Smooth muscle cell (in vitro differentiated cells): ENCODE data around the gene KBTBD13. TPM values are rescaled to one million over a fixed set of nuclear protein-coding genes. Genes with fewer than 3 reads are reported as not detected.

Experiments
- DNase-seq: peaks from one replicate; lab custom pipeline; 2025; ENCODE audit not compliant: unreplicated experiment; lab: John Stamatoyannopoulos, UW
- H2AFZ ChIP-seq: fragments of 200-600 bp; sonication (generic); 2 replicates; pipeline ENCODE4 v1.6.0; 2016; ENCODE audit warnings: antibody characterized with exemption, low read depth, mild to moderate bottlenecking
- H3F3A ChIP-seq: fragments of 200-600 bp; sonication (generic); 2 replicates; pipeline ENCODE4 v1.6.0; 2017; ENCODE audit warnings: antibody characterized with exemption, low read depth
- H3K27ac ChIP-seq: fragments of 200-600 bp; sonication (generic); 2 replicates; pipeline ENCODE4 v1.5.1; 2016; ENCODE audit warnings: low read depth, mild to moderate bottlenecking
- H3K27me3 ChIP-seq: fragments of 200-600 bp; sonication (generic); 2 replicates; pipeline ENCODE4 v1.6.1; 2016; ENCODE audit warnings: low read depth, mild to moderate bottlenecking
- H3K36me3 ChIP-seq: fragments of 200-600 bp; sonication (generic); 2 replicates; pipeline ENCODE4 v1.5.1; 2016; ENCODE audit warnings: low read depth
- H3K4me1 ChIP-seq: fragments of 200-600 bp; sonication (generic); 2 replicates; pipeline ENCODE4 v1.5.1; 2016; ENCODE audit warnings: low read depth
- H3K4me2 ChIP-seq: fragments of 200-600 bp; sonication (generic); 2 replicates; pipeline ENCODE4 v1.6.0; 2016; ENCODE audit warnings: mild to moderate bottlenecking
- H3K4me3 ChIP-seq: fragments of 200-600 bp; sonication (generic); 2 replicates; pipeline ENCODE4 v1.5.1; 2016; ENCODE audit warnings: mild to moderate bottlenecking
- H3K79me2 ChIP-seq: fragments of 200-600 bp; sonication (generic); 2 replicates; pipeline ENCODE4 v1.6.0; 2016; ENCODE audit warnings: low read depth, mild to moderate bottlenecking
- H3K9ac ChIP-seq: fragments of 200-600 bp; sonication (generic); 2 replicates; pipeline ENCODE4 v1.6.0; 2016; ENCODE audit warnings: low read depth
- H3K9me3 ChIP-seq: fragments of 200-600 bp; sonication (generic); replicated peaks from 2 replicates; pipeline ENCODE4 v1.5.1; 2016; ENCODE audit warnings: low read depth
- H4K20me1 ChIP-seq: fragments of 200-600 bp; sonication (generic); 2 replicates; pipeline ENCODE4 v1.6.0; 2016; ENCODE audit warnings: low read depth
- CTCF ChIP-seq: fragments of 200-600 bp; sonication (generic); IDR thresholded peaks from 2 replicates; pipeline ENCODE4 v1.5.1; 2017; ENCODE audit warnings: borderline replicate concordance, mild to moderate bottlenecking, antibody characterized with exemption; ENCODE audit not compliant: insufficient read depth, poor library complexity, severe bottlenecking
- WGBS: methylation state at CpG from one replicate; pipeline ENCODE4 v1.1.7; 2016; ENCODE audit warnings: low lambda C conversion rate; 5-methylcytosine and 5-hydroxymethylcytosine counted together
- polyA plus RNA-seq: library from polyadenylated mRNA; unstranded; fragments of >200 nt; fragmentation: Nextera tagmentation; extraction: Ambion mirVana; gene quantifications from 2 replicates; pipeline ENCODE4 v1.2.1, GENCODE V29; 2016
- total RNA-seq: library from RNA; depleted of rRNA; stranded (reverse); fragments of >200 nt; gene quantifications from 2 replicates; pipeline ENCODE4 v1.2.3, GENCODE V29; 2014

KBTBD13 gene
- total and polyA plus RNA-seq, 2 experiments from 2014 or later: 0.11 TPM; not detected in 1

- 75% methylated on average over 6 of the region's 6 CpGs for WGBS
- H2AFZ ChIP-seq: no peak overlapping the region
- no peaks in the 10 kb centered on the region for H4K20me1 ChIP-seq
- H3K36me3 ChIP-seq: no peaks in the 10 kb centered on the region
- H3F3A ChIP-seq: no peaks in the 10 kb centered on the region
- DNase-seq: no peak
- no peaks in the 10 kb centered on the region for H3K27me3 ChIP-seq
- no peak overlapping the region for H3K27ac ChIP-seq
- no peak overlapping the region for H3K4me3 ChIP-seq
- H3K79me2 ChIP-seq: no peaks in the 10 kb centered on the region
- no peaks in the 10 kb centered on the region for H3K9me3 ChIP-seq
- peaks cover 38% of the 10 kb centered on the region for H3K4me1 ChIP-seq
- H3K9ac ChIP-seq: no peak overlapping the region
- no peak for TF ChIP-seq CTCF
- H3K4me2 ChIP-seq: no peak overlapping the region
Observed at GRCh38 chr15:65086680-65087111, 10.2 kb downstream of the KBTBD13 start.

- Histone ChIP-seq H3K9ac (no peak overlapping the region), H2AFZ (no peak overlapping the region), H3K4me3 (no peak overlapping the region), H3K79me2 (no peaks in the 10 kb centered on the region), H3K4me1 (peaks cover 32% of the 10 kb centered on the region), H4K20me1 (no peaks in the 10 kb centered on the region), H3K27me3 (no peaks in the 10 kb centered on the region), H3K27ac (no peak overlapping the region), H3K4me2 (no peak overlapping the region), H3K9me3 (no peaks in the 10 kb centered on the region), H3F3A (no peaks in the 10 kb centered on the region), H3K36me3 (no peaks in the 10 kb centered on the region)
- no peak for TF ChIP-seq CTCF
- DNase-seq: no peak
- 97% methylated on average over 3 of the region's 3 CpGs for WGBS
Observed at GRCh38 chr15:65087411-65087810, 10.9 kb downstream of the KBTBD13 start.

GRCh38 chr15:65087873-65088642 lies 11.5 kb downstream of the KBTBD13 start:
- Histone ChIP-seq H4K20me1 (no peaks in the 10 kb centered on the region), H3K79me2 (no peaks in the 10 kb centered on the region), H3K36me3 (no peaks in the 10 kb centered on the region), H3K4me1 (peaks cover 25% of the 10 kb centered on the region), H3K9me3 (no peaks in the 10 kb centered on the region), H3F3A (no peaks in the 10 kb centered on the region), H2AFZ (no peak overlapping the region), H3K4me3 (no peak overlapping the region), H3K9ac (no peak overlapping the region), H3K4me2 (no peak overlapping the region), H3K27me3 (no peaks in the 10 kb centered on the region), H3K27ac (no peak overlapping the region)
- 88% methylated on average over 13 of the region's 13 CpGs for WGBS
- TF ChIP-seq CTCF: no peak
- no peak for DNase-seq

- Histone ChIP-seq H3K9me3 (no peaks in the 10 kb centered on the region), H3K4me1 (peaks cover 19% of the 10 kb centered on the region), H3K27me3 (no peaks in the 10 kb centered on the region), H3K79me2 (no peaks in the 10 kb centered on the region), H3K36me3 (no peaks in the 10 kb centered on the region), H3K4me3 (no peak overlapping the region), H3K4me2 (no peak overlapping the region), H4K20me1 (no peaks in the 10 kb centered on the region), H3F3A (no peaks in the 10 kb centered on the region), H3K9ac (no peak overlapping the region), H3K27ac (no peak overlapping the region), H2AFZ (no peak overlapping the region)
- no peak for DNase-seq
- no peak for TF ChIP-seq CTCF
- 83% methylated on average over 6 of the region's 6 CpGs for WGBS
Observed at GRCh38 chr15:65088643-65089021, 12.1 kb downstream of the KBTBD13 start.
